ENCODE measurements around the gene CA10. TPM values are rescaled to one million over a fixed set of nuclear protein-coding genes. Genes with fewer than 3 reads are reported as not detected.

Gene CA10
- total RNA-seq, 1 donor from 2014 or later: not detected

GRCh38 chr17:51668963-51669246 is 489.6 kb downstream of the CA10 start:
- Mint-ChIP-seq H3K4me3 (no peak overlapping the region), H3K9me3 (no peaks in the 10 kb centered on the region), H3K4me1 (no peaks in the 10 kb centered on the region), H3K36me3 (ENCODE audit: low read depth) (no peaks in the 10 kb centered on the region), H3K27me3 (no peaks in the 10 kb centered on the region), H3K27ac (no peak overlapping the region)
- no peak for DNase-seq
- intact Hi-C loops (cut with micrococcal nuclease): no loop called here

DNA sequence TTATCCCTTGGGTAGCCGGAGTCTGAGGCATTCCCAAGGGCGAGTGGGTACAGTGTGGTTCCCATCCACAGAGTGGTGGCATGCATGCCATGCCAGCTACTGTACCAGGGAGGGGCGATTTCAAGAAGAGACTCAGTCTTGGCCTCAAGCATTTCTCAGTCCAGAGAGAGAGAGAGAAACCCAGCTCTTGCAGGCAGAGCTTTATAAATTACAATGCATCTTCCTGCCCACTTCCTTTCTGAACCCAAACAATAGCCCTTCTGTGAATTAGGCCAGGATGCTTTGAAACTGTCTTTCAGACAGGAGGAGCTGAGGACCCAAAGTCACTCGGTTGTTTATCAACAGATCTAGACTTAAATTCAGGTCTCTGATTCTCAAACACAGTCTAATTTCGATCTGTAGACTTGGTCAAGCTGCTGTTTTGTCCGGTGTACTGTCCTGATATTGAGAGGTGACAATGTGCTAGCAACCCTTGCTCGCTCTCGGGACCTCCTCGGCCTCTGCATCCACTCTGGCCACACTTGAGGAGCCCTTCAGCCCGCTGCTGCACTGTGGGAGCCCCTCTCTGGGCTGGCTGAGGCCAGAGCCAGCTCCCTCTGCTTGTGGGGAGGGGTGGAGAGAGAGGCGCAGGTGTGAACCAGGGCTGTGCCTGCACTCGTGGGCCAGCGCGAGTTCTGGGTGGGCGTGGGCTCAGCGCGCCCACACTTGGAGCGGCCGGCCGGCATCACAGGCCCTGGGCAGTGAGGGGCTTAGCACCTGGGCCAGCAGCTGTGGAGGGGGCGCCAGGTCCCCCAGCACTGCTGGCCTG is 490.2 kb downstream of the CA10 start:
- H3K9me3 Mint-ChIP-seq: no peaks in the 10 kb centered on the region
- no peak overlapping the region for H3K4me3 Mint-ChIP-seq
- no peak overlapping the region for H3K27ac Mint-ChIP-seq
- H3K4me1 Mint-ChIP-seq: no peaks in the 10 kb centered on the region
- intact Hi-C loops (cut with micrococcal nuclease): no loop called here
- DNase-seq: no peak
- H3K36me3 Mint-ChIP-seq (ENCODE audit: low read depth): no peaks in the 10 kb centered on the region
- H3K27me3 Mint-ChIP-seq: peaks cover 1% of the 10 kb centered on the region

GRCh38 chr17:51667706-51668083 is 490.8 kb downstream of the CA10 start:
- Mint-ChIP-seq H3K4me3 (no peak overlapping the region), H3K27ac (no peak overlapping the region), H3K9me3 (no peaks in the 10 kb centered on the region), H3K4me1 (no peaks in the 10 kb centered on the region), H3K36me3 (ENCODE audit: low read depth) (no peaks in the 10 kb centered on the region), H3K27me3 (peaks cover 1% of the 10 kb centered on the region)
- intact Hi-C loops (cut with micrococcal nuclease): no loop called here
- DNase-seq: no peak

GRCh38 chr17:51666971-51667705 is 491.4 kb downstream of the CA10 start:
- H3K36me3 Mint-ChIP-seq (ENCODE audit: low read depth): no peaks in the 10 kb centered on the region
- peaks cover 3% of the 10 kb centered on the region for H3K27me3 Mint-ChIP-seq
- H3K4me3 Mint-ChIP-seq: no peak overlapping the region
- H3K9me3 Mint-ChIP-seq: no peaks in the 10 kb centered on the region
- no peaks in the 10 kb centered on the region for H3K4me1 Mint-ChIP-seq
- intact Hi-C loops (cut with micrococcal nuclease): no loop called here
- no peak overlapping the region for H3K27ac Mint-ChIP-seq
- no peak for DNase-seq

- Mint-ChIP-seq H3K4me3 (no peak overlapping the region), H3K27me3 (peaks cover 5% of the 10 kb centered on the region), H3K4me1 (no peaks in the 10 kb centered on the region), H3K36me3 (ENCODE audit: low read depth) (no peaks in the 10 kb centered on the region), H3K27ac (no peak overlapping the region), H3K9me3 (no peaks in the 10 kb centered on the region)
- intact Hi-C loops (cut with micrococcal nuclease): no loop called here
- DNase-seq: no peak
Measured at GRCh38 chr17:51662204-51663056, 496.1 kb downstream of the CA10 start.

GRCh38 chr17:51661403-51661802 is 497.1 kb downstream of the CA10 start:
- H3K27ac Mint-ChIP-seq: no peak overlapping the region
- H3K4me1 Mint-ChIP-seq: no peaks in the 10 kb centered on the region
- DNase-seq: no peak
- no peak overlapping the region for H3K4me3 Mint-ChIP-seq
- no peaks in the 10 kb centered on the region for H3K36me3 Mint-ChIP-seq (ENCODE audit: low read depth)
- peaks cover 5% of the 10 kb centered on the region for H3K27me3 Mint-ChIP-seq
- no peaks in the 10 kb centered on the region for H3K9me3 Mint-ChIP-seq
- intact Hi-C loops (cut with micrococcal nuclease): no loop called here

- peaks cover 5% of the 10 kb centered on the region for H3K27me3 Mint-ChIP-seq
- no peak for DNase-seq
- intact Hi-C loops (cut with micrococcal nuclease): no loop called here
- H3K4me3 Mint-ChIP-seq: no peak overlapping the region
- H3K4me1 Mint-ChIP-seq: no peaks in the 10 kb centered on the region
- no peak overlapping the region for H3K27ac Mint-ChIP-seq
- H3K36me3 Mint-ChIP-seq (ENCODE audit: low read depth): no peaks in the 10 kb centered on the region
- H3K9me3 Mint-ChIP-seq: no peaks in the 10 kb centered on the region
Measured at GRCh38 chr17:51660266-51660665, 498.2 kb downstream of the CA10 start.

GRCh38 chr17:51657224-51657623 is 501.3 kb downstream of the CA10 start:
- no peaks in the 10 kb centered on the region for H3K36me3 Mint-ChIP-seq (ENCODE audit: low read depth)
- no peak overlapping the region for H3K4me3 Mint-ChIP-seq
- no peak overlapping the region for H3K27ac Mint-ChIP-seq
- intact Hi-C loops (cut with micrococcal nuclease): no loop called here
- DNase-seq: no peak
- no peaks in the 10 kb centered on the region for H3K4me1 Mint-ChIP-seq
- no peaks in the 10 kb centered on the region for H3K9me3 Mint-ChIP-seq
- peaks cover 2% of the 10 kb centered on the region for H3K27me3 Mint-ChIP-seq

- Mint-ChIP-seq H3K4me1 (no peaks in the 10 kb centered on the region), H3K36me3 (ENCODE audit: low read depth) (no peaks in the 10 kb centered on the region), H3K9me3 (no peaks in the 10 kb centered on the region), H3K27ac (no peak overlapping the region), H3K27me3 (no peaks in the 10 kb centered on the region), H3K4me3 (no peak overlapping the region)
- intact Hi-C loops (cut with micrococcal nuclease): no loop called here
- no peak for DNase-seq
Measured at GRCh38 chr17:51653878-51654277, 504.6 kb downstream of the CA10 start.

DNA sequence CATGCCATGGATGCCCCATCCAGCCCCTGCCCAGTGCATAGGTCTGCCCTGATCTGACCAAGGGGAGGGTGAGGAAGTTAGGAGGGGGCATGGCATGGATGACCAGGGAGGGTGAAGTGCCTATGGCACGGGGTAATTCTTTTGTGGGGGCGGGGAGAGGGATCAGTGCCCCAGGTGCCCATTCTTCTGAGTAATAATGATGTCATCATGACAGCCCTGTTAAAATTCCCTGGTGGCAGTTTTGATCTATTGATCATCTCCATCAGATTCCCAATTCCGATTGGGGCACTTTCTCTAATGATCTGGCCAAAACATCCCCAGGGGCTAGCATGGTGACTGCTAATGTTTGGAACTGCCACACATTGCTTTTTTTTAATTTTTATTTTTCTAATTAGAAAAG is 506.0 kb downstream of the CA10 start:
- H3K27me3 Mint-ChIP-seq: no peaks in the 10 kb centered on the region
- no peak overlapping the region for H3K4me3 Mint-ChIP-seq
- DNase-seq: no peak
- H3K27ac Mint-ChIP-seq: no peak overlapping the region
- intact Hi-C loops (cut with micrococcal nuclease): no loop called here
- no peaks in the 10 kb centered on the region for H3K9me3 Mint-ChIP-seq
- H3K4me1 Mint-ChIP-seq: no peaks in the 10 kb centered on the region
- no peaks in the 10 kb centered on the region for H3K36me3 Mint-ChIP-seq (ENCODE audit: low read depth)

- no peak overlapping the region for H3K4me3 Mint-ChIP-seq
- no peak overlapping the region for H3K27ac Mint-ChIP-seq
- intact Hi-C loops (cut with micrococcal nuclease): no loop called here
- no peaks in the 10 kb centered on the region for H3K4me1 Mint-ChIP-seq
- H3K36me3 Mint-ChIP-seq (ENCODE audit: low read depth): no peaks in the 10 kb centered on the region
- no peaks in the 10 kb centered on the region for H3K27me3 Mint-ChIP-seq
- H3K9me3 Mint-ChIP-seq: no peaks in the 10 kb centered on the region
- no peak for DNase-seq
Measured at GRCh38 chr17:51651513-51652298, 506.8 kb downstream of the CA10 start.

GRCh38 chr17:51650772-51651171 is 507.7 kb downstream of the CA10 start:
- no peaks in the 10 kb centered on the region for H3K9me3 Mint-ChIP-seq
- DNase-seq: no peak
- intact Hi-C loops (cut with micrococcal nuclease): no loop called here
- no peaks in the 10 kb centered on the region for H3K27me3 Mint-ChIP-seq
- no peaks in the 10 kb centered on the region for H3K4me1 Mint-ChIP-seq
- no peaks in the 10 kb centered on the region for H3K36me3 Mint-ChIP-seq (ENCODE audit: low read depth)
- H3K4me3 Mint-ChIP-seq: no peak overlapping the region
- no peak overlapping the region for H3K27ac Mint-ChIP-seq

GRCh38 chr17:51650202-51650601 is 508.3 kb downstream of the CA10 start:
- Mint-ChIP-seq H3K27me3 (no peaks in the 10 kb centered on the region), H3K27ac (no peak overlapping the region), H3K4me1 (no peaks in the 10 kb centered on the region), H3K9me3 (no peaks in the 10 kb centered on the region), H3K4me3 (no peak overlapping the region), H3K36me3 (ENCODE audit: low read depth) (no peaks in the 10 kb centered on the region)
- intact Hi-C loops (cut with micrococcal nuclease): no loop called here
- DNase-seq: no peak
